ENCODE measurements around the gene GORAB.

GORAB gene

GRCh38 chr1:170534626-170535147 lies 2.7 kb downstream of the GORAB start:
- no peak overlapping the region for H3K4me3 ChIP-seq (ENCODE audit: low read depth, low read length)
- TF ChIP-seq, protein P1, sequence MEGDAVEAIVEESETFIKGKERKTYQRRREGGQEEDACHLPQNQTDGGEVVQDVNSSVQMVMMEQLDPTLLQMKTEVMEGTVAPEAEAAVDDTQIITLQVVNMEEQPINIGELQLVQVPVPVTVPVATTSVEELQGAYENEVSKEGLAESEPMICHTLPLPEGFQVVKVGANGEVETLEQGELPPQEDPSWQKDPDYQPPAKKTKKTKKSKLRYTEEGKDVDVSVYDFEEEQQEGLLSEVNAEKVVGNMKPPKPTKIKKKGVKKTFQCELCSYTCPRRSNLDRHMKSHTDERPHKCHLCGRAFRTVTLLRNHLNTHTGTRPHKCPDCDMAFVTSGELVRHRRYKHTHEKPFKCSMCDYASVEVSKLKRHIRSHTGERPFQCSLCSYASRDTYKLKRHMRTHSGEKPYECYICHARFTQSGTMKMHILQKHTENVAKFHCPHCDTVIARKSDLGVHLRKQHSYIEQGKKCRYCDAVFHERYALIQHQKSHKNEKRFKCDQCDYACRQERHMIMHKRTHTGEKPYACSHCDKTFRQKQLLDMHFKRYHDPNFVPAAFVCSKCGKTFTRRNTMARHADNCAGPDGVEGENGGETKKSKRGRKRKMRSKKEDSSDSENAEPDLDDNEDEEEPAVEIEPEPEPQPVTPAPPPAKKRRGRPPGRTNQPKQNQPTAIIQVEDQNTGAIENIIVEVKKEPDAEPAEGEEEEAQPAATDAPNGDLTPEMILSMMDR (IDR thresholded peaks at IDR 0.05; ENCODE audit: low read depth, low read length): no peak
- no peaks in the 10 kb centered on the region; the same call in 1 of the 2 replicates for H3K27me3 ChIP-seq
- no peaks in the 10 kb centered on the region for H3K36me3 ChIP-seq
- no peaks in the 10 kb centered on the region for H3K9me3 ChIP-seq
- DNase-seq: no peak
- H3K4me1 ChIP-seq: no peaks in the 10 kb centered on the region

GRCh38 chr1:170535418-170535817 lies 3.5 kb downstream of the GORAB start:
- TF ChIP-seq, protein P1 (IDR thresholded peaks at IDR 0.05; ENCODE audit: low read depth, low read length): no peak
- Histone ChIP-seq H3K4me1 (no peaks in the 10 kb centered on the region), H3K4me3 (ENCODE audit: low read depth, low read length) (no peak overlapping the region), H3K9me3 (no peaks in the 10 kb centered on the region), H3K27me3 (no peaks in the 10 kb centered on the region; the same call in 1 of the 2 replicates), H3K36me3 (no peaks in the 10 kb centered on the region)
- no peak for DNase-seq

- no peaks in the 10 kb centered on the region for H3K27me3 ChIP-seq
- H3K4me3 ChIP-seq (ENCODE audit: low read depth, low read length): no peak overlapping the region
- H3K36me3 ChIP-seq: 0 out of 2 replicates have a peak, but pooled peaks cover 3% of the 10 kb centered on the region
- H3K4me1 ChIP-seq: no peaks in the 10 kb centered on the region
- no peaks in the 10 kb centered on the region for H3K9me3 ChIP-seq
- TF ChIP-seq, protein P1 (IDR thresholded peaks at IDR 0.05; ENCODE audit: low read depth, low read length): no peak
- DNase-seq: no peak
Measured at GRCh38 chr1:170536924-170537551, 5.1 kb downstream of the GORAB start.

DNA sequence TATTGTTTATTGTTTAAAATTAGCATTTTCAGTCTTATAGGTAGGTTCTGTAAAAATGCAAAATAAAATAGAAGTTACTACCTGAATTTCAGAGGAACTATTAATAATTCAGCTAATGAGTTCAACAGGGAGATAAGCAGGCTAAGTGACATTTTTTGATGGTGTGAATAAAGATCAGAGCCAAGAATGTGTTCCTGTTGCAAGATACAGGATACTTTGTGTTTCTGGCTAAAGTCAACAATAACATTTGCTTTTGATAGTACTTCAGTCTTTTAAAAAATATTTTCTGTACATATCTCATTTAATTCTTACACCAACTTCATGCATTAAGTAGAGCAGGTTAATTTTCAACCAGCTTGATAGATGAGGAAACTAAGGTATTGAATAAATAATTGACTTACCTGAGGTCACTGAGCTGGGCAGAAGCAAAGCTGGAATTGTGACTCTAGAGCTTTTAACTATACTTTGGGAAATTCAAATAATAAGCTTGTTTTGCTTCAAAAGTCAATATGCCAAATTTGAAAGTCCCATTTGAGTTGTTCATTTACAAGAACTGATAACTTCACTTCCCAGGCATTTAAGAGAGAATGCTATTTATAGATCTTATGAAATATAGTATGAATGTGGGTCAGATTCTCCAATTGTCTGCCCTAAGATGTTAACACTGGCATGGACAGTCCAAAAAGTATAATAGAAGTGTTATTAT lies 6.0 kb downstream of the GORAB start:
- peaks cover 3% of the 10 kb centered on the region; the same call in 1 of the 2 replicates for H3K36me3 ChIP-seq
- no peak for DNase-seq
- TF ChIP-seq, protein P1 (IDR thresholded peaks at IDR 0.05; ENCODE audit: low read depth, low read length): no peak

DNA sequence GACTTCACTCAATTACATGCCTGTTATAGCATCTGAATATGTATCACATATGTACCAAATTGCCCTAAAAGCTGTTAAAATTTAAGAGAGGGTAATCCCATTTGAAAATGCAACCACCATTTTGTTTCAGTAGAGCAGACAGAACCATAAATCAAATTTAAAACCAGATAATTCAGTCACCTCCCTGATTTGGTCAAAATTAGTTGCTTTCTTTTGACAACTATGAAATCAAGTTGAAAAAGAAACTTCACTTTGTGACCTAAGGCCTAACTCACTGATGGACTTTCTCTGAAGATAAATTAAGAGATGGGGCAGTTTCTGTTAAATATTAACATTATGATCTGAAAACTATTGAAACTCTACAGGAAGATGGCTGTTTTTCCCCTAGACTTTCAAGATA lies 6.7 kb downstream of the GORAB start:
- peaks cover 6% of the 10 kb centered on the region; the same call in 1 of the 2 replicates for H3K36me3 ChIP-seq
- no peak overlapping the region for H3K4me3 ChIP-seq (ENCODE audit: low read depth, low read length)
- no peak for DNase-seq
- H3K9me3 ChIP-seq: no peaks in the 10 kb centered on the region
- TF ChIP-seq, protein P1 (IDR thresholded peaks at IDR 0.05; ENCODE audit: low read depth, low read length): no peak
- H3K4me1 ChIP-seq: no peaks in the 10 kb centered on the region
- H3K27me3 ChIP-seq: no peaks in the 10 kb centered on the region

More for the DNA sequence above, 6.0 kb downstream of the GORAB start:
- Histone ChIP-seq H3K4me1 (no peaks in the 10 kb centered on the region), H3K4me3 (ENCODE audit: low read depth, low read length) (no peak overlapping the region), H3K9me3 (no peaks in the 10 kb centered on the region), H3K27me3 (no peaks in the 10 kb centered on the region)

DNA sequence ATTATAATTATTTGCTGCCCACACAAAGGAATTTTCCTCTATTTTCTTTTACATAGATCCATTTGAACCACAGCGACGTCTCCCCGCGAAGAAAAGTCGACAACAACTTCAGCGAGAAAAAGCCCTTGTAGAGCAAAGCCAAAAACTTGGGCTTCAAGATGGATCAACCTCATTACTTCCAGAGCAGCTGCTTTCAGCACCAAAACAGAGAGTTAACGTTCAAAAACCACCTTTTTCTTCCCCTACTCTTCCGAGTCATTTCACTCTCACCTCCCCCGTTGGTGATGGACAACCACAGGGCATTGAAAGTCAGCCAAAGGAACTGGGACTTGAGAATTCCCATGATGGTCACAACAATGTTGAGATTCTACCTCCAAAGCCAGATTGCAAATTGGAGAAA lies 7.2 kb downstream of the GORAB start:
- Histone ChIP-seq H3K4me1 (no peaks in the 10 kb centered on the region), H3K4me3 (ENCODE audit: low read depth, low read length) (no peak overlapping the region), H3K27me3 (no peaks in the 10 kb centered on the region), H3K36me3 (peaks cover 6% of the 10 kb centered on the region; the same call in 1 of the 2 replicates), H3K9me3 (no peaks in the 10 kb centered on the region)
- TF ChIP-seq, protein P1 (IDR thresholded peaks at IDR 0.05; ENCODE audit: low read depth, low read length): no peak
- DNase-seq: no peak
